Activated B cell treated with CpG ODN at 0.5 μM for 24 hours (primary cell): ENCODE data around the gene CFHR4. TPM values are rescaled to one million over a fixed set of nuclear protein-coding genes. Genes with fewer than 3 reads are reported as not detected.
"Not testable (repeated sequence)": the region's sequence is repeated elsewhere in the genome, so short reads cannot be mapped to it uniquely, and the experiment has no call there.

ENCODE experiments used
- ATAC-seq: fragments of 200-7000 bp; cut with Tn5 transposase; one replicate; pipeline ENCODE4 v1.10.0; 2021; ENCODE audit warnings: low read depth, mild to moderate bottlenecking, moderate library complexity
- CTCF ChIA-PET: fragments of 350-600 bp; sonication (Branson Sonifier 250); formaldehyde crosslinking; loops from one replicate; lab custom pipeline; 2021; ENCODE audit warnings: antibody characterized with exemption; lab: Charles Lee
- POLR2A ChIA-PET: fragments of 350-600 bp; sonication (Branson Sonifier 250); formaldehyde crosslinking; loops from one replicate; lab custom pipeline; 2021; ENCODE audit warnings: antibody characterized with exemption; lab: Charles Lee
- DNase-seq: peaks from one replicate; pipeline ENCODE4 v3.0.0; 2022
- H3K27ac Mint-ChIP-seq: one replicate; pipeline ENCODE4 v1.8.0; 2020; ENCODE audit warnings: mixed read lengths
- H3K27me3 Mint-ChIP-seq: one replicate; pipeline ENCODE4 v1.8.0; 2021; ENCODE audit warnings: mixed read lengths
- H3K36me3 Mint-ChIP-seq: one replicate; pipeline ENCODE4 v1.8.0; 2021; ENCODE audit warnings: low read depth, mixed read lengths
- H3K4me1 Mint-ChIP-seq: one replicate; pipeline ENCODE4 v1.8.0; 2021; ENCODE audit warnings: mixed read lengths
- H3K4me3 Mint-ChIP-seq: one replicate; pipeline ENCODE4 v1.8.0; 2020; ENCODE audit warnings: mild to moderate bottlenecking, mixed read lengths
- H3K9me3 Mint-ChIP-seq: one replicate; pipeline ENCODE4 v1.8.0; 2020; ENCODE audit warnings: mixed read lengths
- CTCF ChIP-seq: fragments of 200-600 bp; IDR thresholded peaks from one replicate; pipeline ENCODE4 v1.8.0; 2022; ENCODE audit warnings: antibody characterized with exemption, mild to moderate bottlenecking
- intact Hi-C: fragments of 100-400 bp; cut with micrococcal nuclease; formaldehyde crosslinking; loops from one replicate; pipeline ENCODE4 v1.15.1; 2024
- total RNA-seq: library from RNA; stranded (reverse); gene quantifications from 2 replicates; pipeline ENCODE4 v1.2.3, GENCODE V29; 2022

Gene CFHR4
- total RNA-seq, 1 donor from 2014 or later = not detected

DNA sequence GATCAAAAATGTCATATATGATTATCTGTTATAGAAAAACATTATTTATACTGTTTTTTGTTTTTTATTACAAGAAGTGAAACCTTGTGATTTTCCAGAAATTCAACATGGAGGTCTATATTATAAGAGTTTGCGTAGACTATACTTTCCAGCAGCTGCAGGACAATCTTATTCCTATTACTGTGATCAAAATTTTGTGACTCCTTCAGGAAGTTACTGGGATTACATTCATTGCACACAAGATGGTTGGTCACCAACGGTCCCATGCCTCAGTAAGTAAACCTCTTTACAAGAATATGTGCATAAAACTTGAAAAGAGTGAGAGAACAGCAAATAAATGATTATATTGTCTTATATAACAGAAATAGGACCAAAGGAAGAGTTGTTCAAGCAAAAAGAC, 14.5 kb downstream of the CFHR4 start:
- Mint-ChIP-seq H3K36me3 (no peaks in the 10 kb centered on the region), H3K27ac (no peak overlapping the region), H3K27me3 (peaks cover 10% of the 10 kb centered on the region), H3K9me3 (peaks cover 7% of the 10 kb centered on the region), H3K4me1 (no peaks in the 10 kb centered on the region), H3K4me3 (no peak overlapping the region)
- ATAC-seq (no peak), DNase-seq (no peak)
- intact Hi-C loops = no loop called here
- ChIA-PET POLR2A (no interaction called here), CTCF (no interaction called here)
- no peak for TF ChIP-seq CTCF

- Mint-ChIP-seq H3K9me3 (peaks cover 2% of the 10 kb centered on the region), H3K4me3 (no peak overlapping the region)
- POLR2A ChIA-PET = no interaction called here
Observed at GRCh38 chr1:196910215-196910614, 22.4 kb downstream of the CFHR4 start.

DNA sequence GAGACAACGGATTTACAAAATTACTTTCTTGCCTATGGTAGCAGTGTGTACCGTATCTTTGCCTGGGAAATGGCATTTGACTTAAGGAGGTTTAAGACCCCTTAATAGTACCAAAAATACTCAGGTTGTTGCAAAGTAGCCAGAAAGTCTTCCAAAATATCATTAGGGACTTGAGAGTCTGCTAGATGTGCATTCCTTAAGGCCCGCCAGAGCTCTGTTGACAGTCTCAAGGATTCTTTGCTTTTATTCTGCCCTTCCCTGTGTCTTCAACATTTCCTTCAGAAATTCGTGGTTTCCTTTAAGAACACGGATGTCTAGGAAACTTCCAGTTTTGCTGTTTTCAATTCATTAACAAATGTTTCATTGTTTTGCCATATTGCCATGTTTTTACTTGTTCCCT, 24.4 kb downstream of the CFHR4 start:
- H3K27ac Mint-ChIP-seq, CTCF ChIA-PET, H3K9me3 Mint-ChIP-seq, ATAC-seq, H3K4me3 Mint-ChIP-seq, DNase-seq, H3K36me3 Mint-ChIP-seq, H3K4me1 Mint-ChIP-seq, POLR2A ChIA-PET, H3K27me3 Mint-ChIP-seq: not testable (repeated sequence)
- intact Hi-C loops = loop anchor here (10.0 kb wide), 1 partner anchor 87 kb away; no protein-coding TSS in a partner anchor

More at GRCh38 chr1:196910215-196910614, 22.4 kb downstream of the CFHR4 start:
- Mint-ChIP-seq H3K36me3 (no peaks in the 10 kb centered on the region), H3K4me1 (no peaks in the 10 kb centered on the region), H3K27me3 (no peaks in the 10 kb centered on the region), H3K27ac (no peak overlapping the region)
- CTCF ChIA-PET = no interaction called here
- no peak for DNase-seq
- TF ChIP-seq CTCF = no peak
- intact Hi-C loops = loop anchor here (10.0 kb wide), 1 partner anchor 85 kb away; no protein-coding TSS in a partner anchor
- ATAC-seq = no peak

- H3K27ac Mint-ChIP-seq, H3K36me3 Mint-ChIP-seq, H3K27me3 Mint-ChIP-seq, intact Hi-C loops, POLR2A ChIA-PET, ATAC-seq, H3K4me1 Mint-ChIP-seq, CTCF ChIA-PET, DNase-seq, H3K4me3 Mint-ChIP-seq: not testable (repeated sequence)
- H3K9me3 Mint-ChIP-seq = peaks cover 18% of the 10 kb centered on the region
Observed at GRCh38 chr1:196926839-196927238, 39.0 kb downstream of the CFHR4 start.

- ATAC-seq, H3K36me3 Mint-ChIP-seq, CTCF ChIA-PET, H3K9me3 Mint-ChIP-seq, DNase-seq, intact Hi-C loops, H3K4me1 Mint-ChIP-seq, H3K4me3 Mint-ChIP-seq, H3K27ac Mint-ChIP-seq, H3K27me3 Mint-ChIP-seq, POLR2A ChIA-PET: not testable (repeated sequence)
Observed at GRCh38 chr1:196932853-196933252, 45.0 kb downstream of the CFHR4 start.

- TF ChIP-seq CTCF = no peak
- H3K9me3 Mint-ChIP-seq = no peaks in the 10 kb centered on the region
- CTCF ChIA-PET = no interaction called here
- intact Hi-C loops = no loop called here
- H3K4me1 Mint-ChIP-seq = no peaks in the 10 kb centered on the region
- POLR2A ChIA-PET = no interaction called here
- DNase-seq (peak; percentile 15), ATAC-seq (no peak)
- no peak overlapping the region for H3K4me3 Mint-ChIP-seq
- no peak overlapping the region for H3K27ac Mint-ChIP-seq
- no peaks in the 10 kb centered on the region for H3K36me3 Mint-ChIP-seq
- H3K27me3 Mint-ChIP-seq = no peaks in the 10 kb centered on the region
Observed at GRCh38 chr1:196933531-196934189, 45.8 kb downstream of the CFHR4 start.

GRCh38 chr1:196941474-196941873, 53.6 kb downstream of the CFHR4 start:
- CTCF ChIA-PET, H3K4me1 Mint-ChIP-seq, intact Hi-C loops: not testable (repeated sequence)

DNA sequence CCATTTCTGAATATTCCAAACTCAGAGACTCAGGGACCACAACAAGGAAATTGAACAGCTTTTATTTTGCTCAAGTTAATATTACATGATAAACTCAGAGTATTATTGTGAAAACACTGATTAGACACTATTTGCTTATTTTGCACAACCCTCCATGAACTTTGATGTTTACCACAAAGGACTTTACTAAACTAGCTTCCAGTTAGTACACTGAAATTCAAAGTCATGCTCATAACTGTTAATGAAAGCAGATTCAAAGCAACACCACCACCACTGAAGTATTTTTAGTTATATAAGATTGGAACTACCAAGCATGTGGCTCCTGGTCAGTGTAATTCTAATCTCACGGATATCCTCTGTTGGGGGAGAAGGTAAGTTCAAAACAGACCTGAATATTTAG, 55.7 kb downstream of the CFHR4 start, which contains the start of gene CFHR2:
Gene CFHR2, plus strand, starts transcription at position 171 of the 400 bp plus-strand sequence. Its CDS starts 143 bp downstream, at position 314.
- H3K27ac Mint-ChIP-seq, H3K4me3 Mint-ChIP-seq, POLR2A ChIA-PET, CTCF ChIA-PET, intact Hi-C loops, H3K4me1 Mint-ChIP-seq, H3K27me3 Mint-ChIP-seq, ATAC-seq, H3K9me3 Mint-ChIP-seq, H3K36me3 Mint-ChIP-seq, DNase-seq: not testable (repeated sequence)

More at GRCh38 chr1:196941474-196941873, 53.6 kb downstream of the CFHR4 start:
- ATAC-seq, POLR2A ChIA-PET, H3K36me3 Mint-ChIP-seq, H3K9me3 Mint-ChIP-seq, H3K27ac Mint-ChIP-seq, H3K4me3 Mint-ChIP-seq, H3K27me3 Mint-ChIP-seq, DNase-seq: not testable (repeated sequence)
